Vagina (tissue), 2 donors: ENCODE measurements around the gene PPIP5K1.

Experiments
- POLR2AphosphoS5 ChIP-seq, 2 donors: sonication (generic); formaldehyde crosslinking; IDR thresholded peaks; one replicate each; pipeline ENCODE4 v1.9.0; 2017; ENCODE audit warnings: antibody characterized with exemption in 2 of 2, mild to moderate bottlenecking in 2 of 2, low read depth in 1 of 2; ENCODE audit not compliant: insufficient read depth in 1 of 2
- TF ChIP-seq, protein P1 (sequence below), 3 experiments: fragments of 450-650 bp in 2 of 3; fragments of 200-600 bp in 1 of 3; sonication (generic) in 1 of 3; IDR thresholded peaks; one replicate each; pipeline ENCODE4 v1.5.1; 2017 to 2019; ENCODE audit warnings: antibody characterized with exemption in 3 of 3, mild to moderate bottlenecking in 2 of 3, moderate library complexity in 2 of 3

DNA sequence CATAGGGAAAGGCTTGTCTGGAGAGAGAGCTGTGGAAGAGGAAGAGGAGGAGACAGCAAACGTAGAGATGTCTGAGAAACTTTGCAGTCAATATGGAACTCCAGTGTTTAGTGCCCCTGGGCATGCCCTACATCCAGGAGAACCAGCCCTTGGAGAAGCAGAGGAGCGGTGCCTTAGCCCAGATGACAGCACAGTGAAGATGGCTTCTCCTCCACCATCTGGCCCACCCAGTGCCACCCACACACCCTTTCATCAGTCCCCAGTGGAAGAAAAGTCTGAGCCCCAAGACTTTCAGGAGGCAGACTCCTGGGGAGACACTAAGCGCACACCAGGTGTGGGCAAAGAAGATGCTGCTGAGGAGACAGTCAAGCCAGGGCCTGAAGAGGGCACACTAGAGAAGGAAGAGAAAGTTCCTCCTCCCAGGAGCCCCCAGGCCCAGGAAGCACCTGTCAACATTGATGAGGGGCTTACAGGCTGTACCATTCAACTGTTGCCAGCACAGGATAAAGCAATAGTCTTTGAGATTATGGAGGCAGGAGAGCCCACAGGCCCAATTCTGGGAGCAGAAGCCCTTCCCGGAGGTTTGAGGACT lies 65.7 kb downstream of the PPIP5K1 start:
- TF ChIP-seq, protein P1, sequence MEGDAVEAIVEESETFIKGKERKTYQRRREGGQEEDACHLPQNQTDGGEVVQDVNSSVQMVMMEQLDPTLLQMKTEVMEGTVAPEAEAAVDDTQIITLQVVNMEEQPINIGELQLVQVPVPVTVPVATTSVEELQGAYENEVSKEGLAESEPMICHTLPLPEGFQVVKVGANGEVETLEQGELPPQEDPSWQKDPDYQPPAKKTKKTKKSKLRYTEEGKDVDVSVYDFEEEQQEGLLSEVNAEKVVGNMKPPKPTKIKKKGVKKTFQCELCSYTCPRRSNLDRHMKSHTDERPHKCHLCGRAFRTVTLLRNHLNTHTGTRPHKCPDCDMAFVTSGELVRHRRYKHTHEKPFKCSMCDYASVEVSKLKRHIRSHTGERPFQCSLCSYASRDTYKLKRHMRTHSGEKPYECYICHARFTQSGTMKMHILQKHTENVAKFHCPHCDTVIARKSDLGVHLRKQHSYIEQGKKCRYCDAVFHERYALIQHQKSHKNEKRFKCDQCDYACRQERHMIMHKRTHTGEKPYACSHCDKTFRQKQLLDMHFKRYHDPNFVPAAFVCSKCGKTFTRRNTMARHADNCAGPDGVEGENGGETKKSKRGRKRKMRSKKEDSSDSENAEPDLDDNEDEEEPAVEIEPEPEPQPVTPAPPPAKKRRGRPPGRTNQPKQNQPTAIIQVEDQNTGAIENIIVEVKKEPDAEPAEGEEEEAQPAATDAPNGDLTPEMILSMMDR (IDR thresholded peaks at IDR 0.05): no peak
- TF ChIP-seq POLR2AphosphoS5 (IDR thresholded peaks at IDR 0.05; ENCODE audit: insufficient read depth in 1 of 2, low read depth in 1 of 2): no peak
